PC-9 (cell line): ENCODE measurements around the gene AP3S2.

Experiments used
- EZH2 ChIP-seq: fragments of 200-600 bp; sonication (generic); IDR thresholded peaks from 2 replicates; pipeline ENCODE4 v1.8.0; 2017; ENCODE audit warnings: antibody characterized with exemption, low read depth
- TF ChIP-seq, protein P1 (sequence below): fragments of 200-600 bp; sonication (generic); conservative IDR thresholded peaks from 2 replicates; pipeline ENCODE4 v1.6.1; 2017; ENCODE audit warnings: mixed run types, antibody characterized with exemption, mild to moderate bottlenecking, moderate library complexity

DNA sequence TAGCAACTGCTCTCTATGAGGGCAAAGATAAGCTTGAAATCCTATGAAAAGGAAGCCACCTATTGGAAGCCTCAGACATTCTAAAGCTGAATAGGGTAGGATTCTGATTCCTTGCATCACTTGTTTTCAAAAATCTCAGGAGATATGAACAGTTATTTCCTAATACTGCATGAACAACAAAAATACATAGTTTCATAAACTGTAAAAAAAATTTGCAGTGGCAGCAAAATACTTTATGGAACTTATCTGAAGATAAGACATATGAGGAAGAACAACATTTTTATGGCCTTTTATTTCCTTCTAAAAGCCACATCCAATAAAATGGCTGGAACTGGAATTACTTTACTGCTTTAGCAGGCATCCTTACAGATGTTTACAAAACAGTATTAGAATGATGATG, 29.9 kb downstream of the AP3S2 start:
- TF ChIP-seq, protein P1, sequence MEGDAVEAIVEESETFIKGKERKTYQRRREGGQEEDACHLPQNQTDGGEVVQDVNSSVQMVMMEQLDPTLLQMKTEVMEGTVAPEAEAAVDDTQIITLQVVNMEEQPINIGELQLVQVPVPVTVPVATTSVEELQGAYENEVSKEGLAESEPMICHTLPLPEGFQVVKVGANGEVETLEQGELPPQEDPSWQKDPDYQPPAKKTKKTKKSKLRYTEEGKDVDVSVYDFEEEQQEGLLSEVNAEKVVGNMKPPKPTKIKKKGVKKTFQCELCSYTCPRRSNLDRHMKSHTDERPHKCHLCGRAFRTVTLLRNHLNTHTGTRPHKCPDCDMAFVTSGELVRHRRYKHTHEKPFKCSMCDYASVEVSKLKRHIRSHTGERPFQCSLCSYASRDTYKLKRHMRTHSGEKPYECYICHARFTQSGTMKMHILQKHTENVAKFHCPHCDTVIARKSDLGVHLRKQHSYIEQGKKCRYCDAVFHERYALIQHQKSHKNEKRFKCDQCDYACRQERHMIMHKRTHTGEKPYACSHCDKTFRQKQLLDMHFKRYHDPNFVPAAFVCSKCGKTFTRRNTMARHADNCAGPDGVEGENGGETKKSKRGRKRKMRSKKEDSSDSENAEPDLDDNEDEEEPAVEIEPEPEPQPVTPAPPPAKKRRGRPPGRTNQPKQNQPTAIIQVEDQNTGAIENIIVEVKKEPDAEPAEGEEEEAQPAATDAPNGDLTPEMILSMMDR: no peak
- no peak for TF ChIP-seq EZH2
